ENCODE results near the gene SRSF10.
"Not testable (repeated sequence)": the region's sequence is repeated elsewhere in the genome, so short reads cannot be mapped to it uniquely, and the experiment has no call there.

SRSF10 gene

GRCh38 chr1:23996700-23997229, 16.6 kb upstream of the SRSF10 start:
- DNase-seq, result no peak

- no peak for DNase-seq
Measured at GRCh38 chr1:23995431-23995837, 15.3 kb upstream of the SRSF10 start.

GRCh38 chr1:23992011-23992410, 11.9 kb upstream of the SRSF10 start:
- DNase-seq, result not testable (repeated sequence)

- DNase-seq, result no peak
Measured at GRCh38 chr1:23989263-23989662, 9.1 kb upstream of the SRSF10 start.

- not testable (repeated sequence) for DNase-seq
Measured at GRCh38 chr1:23987038-23987437, 6.9 kb upstream of the SRSF10 start.

- DNase-seq, result no peak
Measured at GRCh38 chr1:23984417-23985186, 4.5 kb upstream of the SRSF10 start.

GRCh38 chr1:23980728-23981070, 572 bp upstream of the SRSF10 start:
- DNase-seq, result no peak

GRCh38 chr1:23979387-23979880, 693 bp downstream of the SRSF10 start:
- DNase-seq, result no peak

GRCh38 chr1:23978805-23979204, 1.3 kb downstream of the SRSF10 start:
- no peak for DNase-seq

GRCh38 chr1:23977854-23978191, 2.3 kb downstream of the SRSF10 start:
- no peak for DNase-seq

- no peak for DNase-seq
Measured at GRCh38 chr1:23977187-23977853, 2.8 kb downstream of the SRSF10 start.

- no peak for DNase-seq
Measured at GRCh38 chr1:23967871-23968270, 12.3 kb downstream of the SRSF10 start.

- no peak for DNase-seq
Measured at GRCh38 chr1:23966973-23967493, 13.1 kb downstream of the SRSF10 start.

GRCh38 chr1:23964790-23965740, 15.1 kb downstream of the SRSF10 start:
- no peak for DNase-seq

GRCh38 chr1:23964235-23964668, 15.9 kb downstream of the SRSF10 start:
- DNase-seq, result no peak

GRCh38 chr1:23963617-23964234, 16.4 kb downstream of the SRSF10 start:
- no peak for DNase-seq

- no peak for DNase-seq
Measured at GRCh38 chr1:23960291-23961020, 19.7 kb downstream of the SRSF10 start.

GRCh38 chr1:23959461-23960290, 20.5 kb downstream of the SRSF10 start, which contains the start of gene PNRC2:
Gene PNRC2, plus strand, starts transcription at chr1:23959828. Its CDS starts 1,630 bp downstream, at chr1:23961458.
- peak; percentile 83 for DNase-seq

GRCh38 chr1:23958810-23959460, 21.2 kb downstream of the SRSF10 start:
- DNase-seq, result peak; percentile 28
